NCI-H446 treated with DMSO at 0.1 percent for 48 hours (cell line): ENCODE results near the gene PGA4.
"Not testable (repeated sequence)": the region's sequence is repeated elsewhere in the genome, so short reads cannot be mapped to it uniquely, and the experiment has no call there.

Experiments used
- DNase-seq: peaks from one replicate; lab custom pipeline; 2025; lab: John Stamatoyannopoulos, UW

Gene PGA4

DNA sequence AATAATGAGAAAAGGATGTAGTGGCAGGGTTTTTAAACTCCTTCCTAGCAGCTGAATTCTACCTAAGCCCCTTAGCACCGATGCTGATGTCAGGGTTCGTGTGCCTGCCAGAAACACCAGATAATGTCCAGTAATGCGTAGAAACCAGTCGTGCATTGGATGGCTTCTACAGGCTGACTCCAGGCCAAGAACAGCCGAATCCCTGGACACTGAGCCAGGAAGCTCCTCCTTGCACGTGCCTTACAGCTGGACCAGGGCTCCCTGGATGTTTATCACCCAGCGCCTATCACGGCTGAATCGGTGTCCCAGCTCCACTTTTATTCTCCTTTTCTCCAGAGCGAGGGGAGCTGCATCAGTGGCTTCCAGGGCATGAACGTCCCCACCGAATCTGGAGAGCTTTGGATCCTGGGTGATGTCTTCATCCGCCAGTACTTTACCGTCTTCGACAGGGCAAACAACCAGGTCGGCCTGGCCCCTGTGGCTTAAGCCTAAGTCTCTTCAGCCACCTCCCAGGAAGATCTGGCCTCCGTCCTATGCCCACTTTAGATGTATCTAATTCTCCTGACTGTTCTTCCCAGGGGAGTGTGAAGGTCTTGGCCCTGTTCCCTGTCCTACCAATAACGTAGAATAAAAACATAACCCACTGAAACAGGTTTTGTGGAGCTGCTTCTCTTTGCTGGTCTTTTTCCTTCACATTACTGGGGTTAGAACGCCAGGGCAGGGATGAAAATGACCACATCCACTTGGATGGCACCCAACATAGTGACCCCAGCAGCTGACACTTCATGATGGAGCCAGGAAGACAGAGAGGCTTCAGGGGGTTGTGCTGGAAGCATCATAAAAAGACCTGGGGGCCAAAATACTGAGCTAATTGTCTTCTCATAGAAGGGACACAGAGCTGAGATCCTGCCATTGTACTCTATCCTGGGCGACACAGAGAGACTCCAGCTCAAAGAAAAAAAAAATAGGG is 28.9 kb downstream of the PGA4 start:
- DNase-seq, result not testable (repeated sequence)

DNA sequence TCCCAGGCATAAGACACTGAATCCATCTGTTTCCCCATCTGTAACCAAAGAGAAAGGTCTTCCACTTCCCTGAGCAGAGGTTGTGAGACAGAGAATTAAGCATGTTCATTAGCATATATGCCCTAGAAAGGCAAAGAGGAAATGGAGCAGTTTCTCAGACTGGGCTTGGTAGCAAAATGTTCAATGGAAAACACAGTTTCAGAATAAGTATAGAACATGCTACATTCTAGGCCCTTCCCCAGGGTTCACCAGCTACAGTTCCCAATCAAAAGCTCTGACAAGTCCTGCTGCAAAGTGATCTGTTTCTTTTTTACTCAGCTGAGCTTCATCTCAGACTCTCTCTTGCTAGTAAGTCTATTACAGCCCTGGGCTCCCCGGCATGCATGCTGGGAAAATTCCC is 30.2 kb downstream of the PGA4 start:
- DNase-seq, result not testable (repeated sequence)

DNA sequence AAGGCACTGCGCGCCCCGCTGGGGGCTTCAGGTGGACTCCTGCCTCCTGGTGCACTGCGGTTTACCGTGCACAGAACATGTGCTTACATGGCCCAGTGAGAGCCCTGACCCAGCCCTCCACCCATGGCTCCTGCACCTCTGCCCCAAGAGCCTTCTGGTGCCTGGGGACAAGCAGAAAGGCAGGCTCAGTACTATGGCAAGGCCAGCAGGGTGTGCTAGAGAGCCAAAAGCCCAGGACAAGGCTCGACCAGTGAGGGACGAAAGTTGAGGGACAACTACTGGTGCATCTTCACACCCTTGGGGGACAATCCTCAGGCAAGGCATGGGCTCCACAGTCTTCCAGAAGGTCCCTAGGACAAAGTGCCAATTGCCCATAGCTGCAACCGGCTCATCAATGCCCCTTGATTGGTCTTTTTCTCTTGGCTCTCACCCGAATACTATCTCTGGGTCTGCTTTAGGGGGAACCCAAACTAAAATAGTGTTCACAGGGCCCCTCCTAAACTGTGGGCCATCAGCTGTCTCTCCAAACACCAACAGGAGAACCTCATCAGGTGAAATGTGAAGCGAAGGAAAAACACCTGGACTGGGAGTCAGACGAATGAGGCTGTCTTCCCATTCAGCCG is 32.4 kb downstream of the PGA4 start:
- DNase-seq, result no peak

DNA sequence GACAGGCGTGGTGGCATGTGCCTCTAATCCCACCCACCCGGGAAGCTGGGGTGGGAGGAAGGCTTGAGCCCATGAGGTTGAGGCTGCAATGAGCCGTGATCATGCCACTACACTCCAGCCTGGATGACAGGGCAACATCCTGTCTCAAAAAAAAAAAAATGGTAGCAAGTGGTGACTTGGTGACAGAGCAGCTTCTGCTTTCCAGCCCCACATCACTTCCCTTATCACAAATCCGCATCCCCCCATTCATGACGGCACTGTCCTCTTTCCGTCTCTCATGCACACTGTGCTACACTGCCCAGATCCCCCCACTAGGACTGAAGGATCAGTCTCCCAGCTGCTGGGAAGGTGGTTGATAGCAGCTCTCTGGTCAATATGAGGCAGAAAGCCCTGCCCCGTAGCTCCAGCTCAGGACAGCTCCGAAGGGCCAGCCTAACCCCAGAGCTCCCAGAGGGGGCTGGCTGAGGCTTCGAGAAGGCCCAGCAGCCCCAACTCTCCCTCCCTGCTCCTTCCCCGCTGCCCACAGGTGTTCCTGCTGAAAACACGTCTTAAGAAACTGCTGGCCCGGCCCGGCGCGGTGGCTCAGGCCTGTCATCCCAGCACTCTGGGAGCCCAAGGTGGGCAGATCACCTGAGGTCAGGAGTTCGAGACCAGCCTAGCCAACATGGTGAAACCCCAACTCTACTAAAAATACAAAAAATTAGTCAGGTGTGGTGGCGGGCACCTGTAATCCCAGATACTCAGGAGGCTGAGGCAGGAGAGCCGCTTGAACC is 34.7 kb downstream of the PGA4 start:
- DNase-seq, result no peak

GRCh38 chr11:61258546-61258945 is 36.4 kb downstream of the PGA4 start:
- DNase-seq, result no peak

- no peak for DNase-seq
Measured at GRCh38 chr11:61259363-61259762, 37.2 kb downstream of the PGA4 start.

DNA sequence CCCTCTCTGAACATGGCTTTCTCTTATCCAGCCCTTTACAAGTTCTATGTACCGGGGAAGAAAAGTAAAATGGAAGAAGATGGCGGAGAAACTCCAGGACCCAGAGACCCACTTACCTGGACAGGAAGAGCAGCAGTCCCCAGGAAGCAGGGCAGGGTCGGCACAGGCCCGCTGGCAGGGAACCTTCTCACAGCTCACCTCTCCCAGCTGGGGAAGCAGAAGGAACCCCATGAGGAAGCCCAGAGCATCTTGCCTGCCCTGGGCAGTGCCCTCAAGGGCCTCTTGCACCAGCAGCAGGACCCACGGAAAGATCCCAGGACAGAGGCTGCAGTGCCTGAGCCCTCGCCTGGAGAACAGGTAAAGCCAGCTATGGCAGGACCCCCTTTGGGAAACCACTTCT is 42.2 kb downstream of the PGA4 start:
- no peak for DNase-seq

GRCh38 chr11:61264795-61265194 is 42.6 kb downstream of the PGA4 start:
- DNase-seq, result no peak

- DNase-seq, result no peak
Measured at GRCh38 chr11:61265357-61265756, 43.2 kb downstream of the PGA4 start.

GRCh38 chr11:61266602-61267001 is 44.5 kb downstream of the PGA4 start:
- DNase-seq, result no peak

DNA sequence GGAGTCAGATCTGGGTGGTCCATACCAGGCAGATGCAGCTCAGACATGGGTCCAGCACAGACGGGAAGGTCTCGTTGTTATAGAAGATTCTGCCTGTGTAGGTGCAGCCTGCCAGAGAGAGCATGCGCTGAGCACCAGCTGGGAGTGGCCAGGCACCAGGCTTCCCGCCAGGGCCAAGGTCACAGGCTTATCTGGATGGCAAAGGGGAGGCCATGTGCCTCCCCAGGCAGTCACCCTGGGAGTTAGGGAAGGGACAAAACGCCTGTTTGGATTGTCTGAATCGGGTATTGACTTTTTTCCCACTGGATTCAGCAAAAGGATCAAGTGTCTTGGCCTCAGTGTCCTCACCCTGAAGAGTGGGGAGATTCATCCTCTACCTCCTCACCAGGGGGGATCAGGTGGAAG is 45.3 kb downstream of the PGA4 start:
- no peak for DNase-seq

- DNase-seq, result no peak
Measured at GRCh38 chr11:61268588-61269250, 46.6 kb downstream of the PGA4 start.

DNA sequence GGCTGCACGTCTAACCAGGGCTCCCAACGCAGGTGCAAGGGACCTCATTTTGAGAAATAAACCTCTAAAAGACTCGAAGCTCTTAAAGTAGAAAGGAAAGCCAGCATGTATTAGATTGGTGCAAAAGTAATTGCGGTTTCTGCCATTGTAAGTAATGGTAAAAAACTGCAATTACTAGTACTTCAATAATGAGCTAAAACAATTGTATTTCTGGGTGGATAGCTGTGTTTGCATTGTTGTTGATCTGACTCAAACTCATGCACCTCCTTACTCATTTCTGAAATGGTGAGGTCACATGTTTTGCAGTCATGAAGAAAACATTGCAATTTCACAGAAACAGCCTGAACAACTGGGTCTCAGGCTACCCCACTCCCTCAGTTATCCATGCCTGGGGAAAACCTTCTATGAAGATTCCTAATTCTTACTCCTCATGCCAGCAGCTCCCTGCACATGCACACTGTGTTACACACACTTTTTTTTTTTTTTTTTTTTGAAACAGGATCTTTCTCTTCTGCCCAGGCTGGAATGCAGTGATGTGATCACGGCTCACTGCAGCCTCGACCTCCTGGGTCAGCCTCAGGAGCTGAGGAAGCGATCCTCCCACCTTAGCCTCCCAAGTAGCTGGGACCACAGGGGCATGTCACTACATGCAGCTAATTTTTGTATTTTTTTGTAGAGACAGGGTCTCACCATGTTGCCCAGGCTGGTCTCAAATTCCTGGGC is 48.4 kb downstream of the PGA4 start:
- DNase-seq, result no peak

DNA sequence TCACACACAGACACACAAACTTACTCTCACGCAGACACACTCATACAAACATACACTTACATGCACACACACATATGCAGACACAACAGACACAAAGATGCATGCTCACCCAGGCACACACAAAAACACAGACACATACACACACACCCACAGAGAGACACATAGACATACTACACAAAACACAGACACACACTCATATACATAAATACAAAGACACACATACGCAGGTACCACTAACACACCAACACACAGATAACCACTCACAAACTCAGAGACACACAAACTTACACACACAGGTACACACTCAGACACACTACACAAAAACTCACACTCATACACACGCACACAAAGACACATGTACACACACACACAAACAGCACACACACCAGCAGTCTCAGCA is 50.6 kb downstream of the PGA4 start:
- no peak for DNase-seq

DNA sequence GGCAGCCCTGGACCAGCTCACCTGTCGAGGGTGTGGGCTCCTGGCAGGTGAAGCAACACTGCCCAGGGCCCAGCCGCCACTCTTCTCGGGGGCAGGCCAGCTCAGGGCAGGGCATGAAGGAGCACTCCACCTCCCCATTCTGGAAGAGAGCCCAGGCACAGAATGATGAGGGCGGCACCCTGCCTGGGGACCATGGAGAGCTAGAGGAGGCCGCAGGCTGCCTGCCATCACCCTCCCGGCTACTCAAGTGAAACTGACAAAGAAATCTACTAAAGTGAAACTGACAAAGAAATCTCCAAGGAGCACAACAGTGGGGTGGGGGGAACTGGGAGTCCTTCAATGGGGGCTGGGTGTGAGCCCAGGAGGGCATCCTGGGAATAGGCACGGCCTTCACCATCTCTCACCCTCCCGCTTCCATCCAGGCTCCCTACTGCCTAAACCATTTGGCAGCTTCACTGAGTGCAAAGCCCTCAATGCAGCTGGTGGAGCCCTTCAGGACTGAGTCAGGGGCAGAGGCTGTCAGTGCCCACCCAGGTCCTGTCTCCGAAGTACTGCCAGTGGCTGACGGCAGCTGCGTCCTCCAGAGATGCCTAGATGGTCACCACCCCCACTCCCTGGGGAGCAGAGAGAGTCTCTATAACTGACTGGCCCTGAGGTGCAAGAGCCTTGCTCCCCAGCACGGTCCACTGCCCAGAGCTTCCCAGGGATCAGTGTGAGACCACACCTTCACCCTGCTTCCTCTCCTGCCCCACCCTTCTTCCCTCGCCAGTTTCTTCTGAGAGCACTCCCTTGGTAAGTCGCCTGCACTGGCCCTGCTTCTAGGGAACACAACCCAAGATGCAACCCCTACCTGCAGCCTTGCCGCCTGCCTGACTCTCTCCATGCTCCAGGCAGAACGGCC is 51.3 kb downstream of the PGA4 start:
- no peak for DNase-seq

DNA sequence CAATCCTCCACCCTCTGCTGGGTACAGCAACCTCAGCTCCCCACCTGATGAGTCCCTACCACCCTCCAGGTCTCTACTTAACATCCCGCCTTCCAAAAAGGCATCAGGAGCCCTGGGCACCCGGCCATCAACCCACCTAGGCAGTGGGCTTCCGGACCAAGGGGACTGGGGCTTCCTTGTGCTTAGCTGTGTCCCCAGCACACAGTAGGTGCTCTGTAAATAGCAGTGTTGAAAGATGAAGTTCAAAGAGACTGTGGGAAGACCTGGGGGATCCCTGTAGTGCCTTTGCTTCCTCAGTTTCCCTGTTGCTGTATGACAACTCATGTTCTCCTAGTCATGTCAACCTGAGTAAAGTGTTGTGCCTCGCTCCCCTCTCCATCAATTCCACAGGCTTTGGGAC is 51.9 kb downstream of the PGA4 start:
- DNase-seq, result no peak

DNA sequence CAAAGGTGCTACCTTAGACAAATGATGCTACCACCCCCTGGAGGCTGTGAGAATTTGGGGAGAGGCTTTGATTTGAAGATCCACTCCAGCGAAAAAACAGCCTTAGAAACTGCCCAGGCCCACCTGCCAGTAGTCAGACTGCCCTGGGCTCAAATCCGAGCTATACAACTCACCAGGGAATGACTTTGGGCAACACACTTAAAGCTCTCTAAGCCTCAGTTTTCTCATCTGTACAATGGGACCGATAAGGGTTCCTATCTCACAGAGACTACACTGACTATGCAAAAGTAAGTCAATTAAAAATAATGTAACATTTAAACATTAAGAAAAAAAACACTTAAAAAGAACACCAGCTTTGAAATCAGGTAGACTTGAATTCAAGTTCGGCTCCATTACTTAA is 53.0 kb downstream of the PGA4 start:
- DNase-seq, result no peak

DNA sequence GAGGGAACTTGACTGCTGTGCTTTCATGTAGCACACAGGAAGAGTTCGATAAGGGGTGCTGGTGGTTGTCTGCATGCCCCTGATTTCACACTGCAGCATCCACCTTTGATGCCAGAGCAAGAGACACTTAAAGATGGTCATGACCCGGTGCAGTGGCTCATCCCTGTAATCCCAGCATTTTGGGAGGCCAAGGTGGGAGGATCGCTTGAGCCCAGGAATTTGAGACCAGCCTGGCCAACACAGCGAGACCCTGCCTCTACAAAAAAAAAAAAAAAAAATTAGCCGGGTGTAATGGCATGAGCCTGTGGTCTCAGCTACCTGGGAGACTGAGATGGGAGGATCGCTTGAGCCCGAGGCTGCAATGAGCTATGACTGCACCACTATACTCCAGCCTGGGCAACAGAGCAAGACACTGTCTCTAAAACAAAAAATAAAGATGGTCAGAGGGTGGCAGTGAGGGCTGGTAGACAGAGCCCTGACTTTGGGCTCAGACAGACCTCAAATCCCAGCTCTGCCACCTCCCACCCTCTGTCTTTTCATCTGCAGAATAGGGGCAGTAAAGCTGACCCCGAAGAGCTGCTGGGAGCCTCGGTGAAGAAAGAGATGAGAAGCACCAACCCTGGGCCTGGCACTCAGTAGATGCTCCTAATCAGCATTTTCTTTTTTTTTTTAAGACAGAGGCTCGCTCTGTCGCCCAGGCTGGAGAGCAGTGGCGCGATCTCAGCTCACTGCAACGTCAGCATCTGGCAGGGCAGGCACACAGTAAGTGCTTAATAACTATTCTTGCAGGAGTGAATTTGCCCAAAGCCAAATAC is 55.2 kb downstream of the PGA4 start:
- DNase-seq, result no peak

GRCh38 chr11:61278001-61278470 is 55.9 kb downstream of the PGA4 start:
- DNase-seq, result no peak
